AG08395 (cell line): ENCODE results near the gene CPO.
"Not testable (repeated sequence)": the region's sequence is repeated elsewhere in the genome, so short reads cannot be mapped to it uniquely, and the experiment has no call there.

Experiments
- DNase-seq: peaks from one replicate; pipeline ENCODE4 v3.0.0; 2012; ENCODE audit warnings: mixed read lengths, low spot score

CPO gene, protein sequence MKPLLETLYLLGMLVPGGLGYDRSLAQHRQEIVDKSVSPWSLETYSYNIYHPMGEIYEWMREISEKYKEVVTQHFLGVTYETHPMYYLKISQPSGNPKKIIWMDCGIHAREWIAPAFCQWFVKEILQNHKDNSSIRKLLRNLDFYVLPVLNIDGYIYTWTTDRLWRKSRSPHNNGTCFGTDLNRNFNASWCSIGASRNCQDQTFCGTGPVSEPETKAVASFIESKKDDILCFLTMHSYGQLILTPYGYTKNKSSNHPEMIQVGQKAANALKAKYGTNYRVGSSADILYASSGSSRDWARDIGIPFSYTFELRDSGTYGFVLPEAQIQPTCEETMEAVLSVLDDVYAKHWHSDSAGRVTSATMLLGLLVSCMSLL

DNA sequence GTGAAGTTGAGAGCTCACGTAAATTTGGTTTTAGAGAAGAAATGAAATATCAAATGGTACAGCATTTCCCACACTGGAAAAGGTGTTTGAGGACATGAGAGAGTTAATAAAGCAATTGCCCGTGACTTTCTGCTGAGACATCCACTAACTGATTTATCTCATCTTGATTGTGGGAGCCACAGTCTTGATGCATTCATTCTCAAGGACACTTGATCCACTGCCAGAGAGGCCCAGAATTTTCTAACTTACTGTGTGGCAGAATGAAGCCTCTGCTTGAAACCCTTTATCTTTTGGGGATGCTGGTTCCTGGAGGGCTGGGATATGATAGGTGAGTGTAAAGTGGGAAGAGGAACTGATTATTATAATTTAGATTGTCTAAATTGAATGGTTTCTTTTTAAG is at the start of gene CPO:
Gene CPO, plus strand, starts transcription at position 179 of the 400 bp plus-strand sequence. Its CDS starts 82 bp downstream, at position 261.
- DNase-seq, result no peak

DNA sequence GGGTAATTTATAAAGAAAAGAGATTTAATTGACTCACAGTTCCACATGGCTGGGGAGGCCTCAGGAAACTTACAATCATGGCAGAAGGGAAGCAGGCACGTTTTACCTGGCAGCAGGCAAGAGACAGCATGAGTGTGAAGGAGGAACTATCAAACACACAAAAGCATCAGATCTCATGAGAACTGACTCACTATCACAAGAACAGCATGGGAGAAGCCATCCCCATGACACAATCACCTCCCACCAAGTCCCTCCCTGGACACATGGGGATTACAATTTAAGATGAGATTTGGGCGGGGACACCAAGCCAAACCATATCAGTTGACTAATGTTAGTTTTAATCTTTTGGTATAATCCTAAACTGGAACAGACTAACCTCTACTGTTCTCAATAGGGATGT is 49.1 kb upstream of the CPO start:
- no peak for DNase-seq

DNA sequence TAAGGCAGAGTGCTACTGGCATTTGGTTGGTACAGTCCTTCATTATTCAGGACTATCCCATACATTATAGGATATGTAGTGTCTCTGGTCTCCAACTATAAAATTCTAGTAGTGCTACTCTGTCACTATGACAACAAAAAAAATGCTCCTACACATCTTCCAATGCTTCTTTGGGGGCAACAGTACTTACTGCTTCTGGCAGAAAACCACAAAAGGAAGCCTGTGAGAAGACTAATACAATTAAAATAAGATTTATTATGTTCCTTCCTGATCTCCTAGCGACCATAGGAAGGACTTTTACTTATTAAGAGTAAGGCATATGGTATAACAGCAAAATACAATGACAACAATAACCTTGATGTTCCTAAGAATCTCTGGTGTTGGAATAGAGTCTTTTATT is 48.4 kb upstream of the CPO start:
- no peak for DNase-seq

DNA sequence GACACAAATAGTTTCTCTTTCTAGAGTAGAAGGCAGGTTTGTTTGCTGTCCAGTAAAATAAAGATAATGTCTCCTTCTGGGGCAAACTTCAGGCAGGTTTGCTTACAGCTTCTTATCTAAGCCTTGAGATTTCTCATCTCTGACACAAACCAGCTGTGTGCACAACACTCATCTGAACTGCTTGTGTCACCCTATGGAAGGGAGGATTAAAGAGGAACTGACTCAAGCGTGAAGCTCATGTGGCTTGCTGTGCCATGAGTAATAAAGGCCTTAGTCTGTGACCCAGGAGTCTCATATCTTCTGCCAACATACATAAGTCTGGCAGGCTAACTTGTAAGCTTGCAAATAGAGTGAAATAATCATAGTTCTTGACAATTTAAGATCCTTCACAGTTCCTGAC is 24.2 kb upstream of the CPO start:
- peak; percentile 76 for DNase-seq

DNA sequence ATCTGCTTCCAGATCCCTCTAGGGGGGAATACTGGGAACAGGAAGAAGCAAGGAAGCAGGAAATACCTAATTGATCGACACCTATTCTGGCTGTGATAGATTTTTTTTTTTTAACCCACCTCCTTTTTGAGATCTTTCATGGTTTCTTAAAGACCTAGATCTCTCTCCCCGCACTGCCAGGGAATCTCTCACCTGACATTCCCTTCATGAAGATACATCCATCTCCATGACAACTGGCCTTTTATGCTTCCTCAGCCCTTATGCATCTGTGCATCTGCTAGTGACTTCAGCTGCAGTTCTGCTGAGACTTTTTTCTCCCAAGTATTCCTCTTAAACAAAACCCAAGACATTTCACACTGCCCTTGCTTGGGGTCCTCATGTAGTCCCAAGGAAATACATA is 21.1 kb upstream of the CPO start:
- no peak for DNase-seq

DNA sequence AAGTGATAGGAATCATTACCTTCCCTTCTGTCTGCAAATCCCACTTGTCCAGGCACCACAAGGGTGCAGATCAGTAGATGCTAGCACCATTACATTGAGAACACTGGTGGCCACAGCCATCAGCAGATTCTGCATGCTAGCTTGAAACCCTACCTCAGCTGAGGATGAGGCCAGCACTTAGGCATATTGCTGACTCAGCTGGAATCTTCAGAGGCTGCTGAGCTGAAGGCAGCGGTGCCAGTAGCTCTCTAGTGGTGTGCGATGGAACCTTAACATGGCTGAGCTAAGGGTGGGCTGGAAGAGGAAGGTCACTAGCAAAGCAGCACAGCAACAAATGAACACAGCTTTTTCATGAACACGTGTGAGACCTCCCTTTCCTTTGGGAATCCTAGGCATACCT is 19.0 kb upstream of the CPO start:
- no peak for DNase-seq

DNA sequence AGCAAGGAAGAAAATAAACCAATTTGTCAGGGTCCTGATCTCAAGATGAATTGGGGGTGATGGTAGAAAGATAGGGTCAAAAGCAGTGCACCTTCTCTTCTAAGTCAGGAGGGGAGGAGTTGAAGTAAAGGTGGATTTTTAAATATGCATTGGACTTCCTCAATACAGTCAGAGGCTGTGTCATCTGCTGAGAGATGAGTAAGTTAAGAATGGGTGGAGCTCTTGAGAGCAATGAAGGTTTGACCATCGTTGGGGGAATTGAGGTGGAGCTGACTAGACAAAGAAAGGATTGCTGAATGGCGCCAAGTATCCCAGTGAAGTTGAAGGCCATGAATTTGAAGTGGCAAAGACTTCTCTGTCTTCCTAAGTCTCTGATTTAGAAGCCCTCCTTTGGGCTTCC is 18.4 kb upstream of the CPO start:
- no peak for DNase-seq

DNA sequence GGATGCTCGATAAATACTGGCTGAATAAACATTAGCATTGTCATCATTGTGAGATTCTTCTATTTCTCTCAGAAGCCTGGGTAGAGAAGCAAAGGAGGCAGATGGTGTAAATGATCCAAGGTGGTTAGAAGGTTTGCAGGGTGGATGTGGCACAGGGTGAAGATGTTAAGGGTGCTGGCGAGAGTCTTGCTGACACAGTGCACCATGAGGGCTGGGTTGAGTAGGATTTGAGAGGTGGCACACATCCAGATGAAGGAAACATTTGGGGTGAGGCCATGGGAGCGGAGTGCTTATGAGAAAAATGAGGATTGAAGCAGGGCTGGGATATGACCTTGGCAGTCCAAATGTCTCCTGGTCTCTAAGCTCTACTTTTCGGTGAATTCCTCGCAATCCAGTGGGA is 17.8 kb upstream of the CPO start:
- no peak for DNase-seq

DNA sequence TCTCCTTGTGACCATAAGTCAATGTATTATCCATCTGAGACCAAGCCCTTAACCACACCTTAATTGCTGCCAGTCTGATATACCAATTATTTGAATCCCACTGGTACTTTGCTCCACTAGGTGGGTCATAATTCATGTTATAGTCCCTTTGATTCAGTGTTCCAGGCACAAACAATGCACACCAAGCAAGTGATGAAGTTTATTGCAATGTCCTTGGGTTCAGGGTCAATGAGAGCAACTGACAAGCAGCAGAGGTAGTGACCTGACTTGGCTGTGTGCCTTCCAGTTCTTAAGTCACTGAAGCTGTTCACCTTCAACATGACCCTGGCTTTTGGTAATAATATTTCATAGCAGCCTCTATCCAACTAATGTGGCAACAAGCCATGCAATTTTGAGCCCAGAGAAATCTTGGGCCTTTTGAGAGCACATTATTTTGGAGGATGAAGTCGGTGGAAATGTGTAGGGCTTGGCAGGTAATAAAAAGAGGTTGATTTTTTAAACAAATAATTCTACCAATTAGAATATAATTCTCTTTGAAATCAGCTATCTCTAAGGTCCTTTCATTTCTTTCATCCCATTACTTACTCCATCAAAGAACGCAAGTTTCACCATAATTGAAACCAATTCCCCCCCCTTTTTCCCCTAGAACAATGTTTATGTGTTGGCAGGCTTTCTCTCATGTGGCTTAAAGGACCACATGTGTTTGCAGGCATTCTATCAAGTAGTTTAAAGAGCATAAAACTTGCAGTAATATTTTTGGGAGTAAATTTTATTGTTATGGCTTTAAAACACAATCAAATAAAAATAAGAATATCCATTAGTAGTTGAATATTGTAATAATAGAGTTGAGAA is 3.1 kb upstream of the CPO start:
- DNase-seq, result no peak

DNA sequence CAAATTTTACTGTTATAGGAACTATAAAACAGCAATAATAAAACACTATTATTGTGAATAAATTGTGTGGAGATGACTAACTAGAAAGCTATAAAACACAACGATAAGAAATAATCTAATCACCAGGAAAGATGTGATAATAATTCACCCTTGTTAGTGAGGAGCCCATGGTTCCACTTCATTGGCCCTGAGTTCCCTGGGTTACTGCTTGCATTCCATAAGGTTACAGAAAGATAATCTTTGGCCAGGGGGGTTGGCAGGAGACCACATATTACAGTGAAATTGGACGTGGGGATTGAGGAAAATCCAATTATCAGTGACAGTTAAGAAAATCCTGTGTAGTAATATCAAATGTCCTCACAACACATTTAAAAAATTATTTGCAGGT is 2.5 kb upstream of the CPO start:
- no peak for DNase-seq

DNA sequence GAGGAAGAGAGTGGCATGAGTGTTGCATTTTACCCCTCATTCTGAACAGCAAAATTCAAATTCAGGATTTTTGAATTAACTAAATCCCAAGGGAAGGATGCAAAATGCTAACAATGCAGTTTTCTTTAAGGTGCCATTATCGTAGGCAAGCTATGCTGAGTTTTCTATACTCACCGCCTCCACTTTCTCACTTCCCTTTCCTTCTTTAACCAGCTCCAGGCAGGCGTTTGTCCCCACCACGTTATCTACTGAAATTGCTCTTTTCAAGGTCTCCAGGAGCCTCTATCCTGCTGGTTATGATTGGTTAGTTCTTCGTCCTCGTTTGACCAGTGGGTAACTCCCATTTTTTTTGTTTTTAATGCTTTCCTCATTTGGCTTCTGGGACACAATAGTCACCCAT is 1.8 kb upstream of the CPO start:
- no peak for DNase-seq

DNA sequence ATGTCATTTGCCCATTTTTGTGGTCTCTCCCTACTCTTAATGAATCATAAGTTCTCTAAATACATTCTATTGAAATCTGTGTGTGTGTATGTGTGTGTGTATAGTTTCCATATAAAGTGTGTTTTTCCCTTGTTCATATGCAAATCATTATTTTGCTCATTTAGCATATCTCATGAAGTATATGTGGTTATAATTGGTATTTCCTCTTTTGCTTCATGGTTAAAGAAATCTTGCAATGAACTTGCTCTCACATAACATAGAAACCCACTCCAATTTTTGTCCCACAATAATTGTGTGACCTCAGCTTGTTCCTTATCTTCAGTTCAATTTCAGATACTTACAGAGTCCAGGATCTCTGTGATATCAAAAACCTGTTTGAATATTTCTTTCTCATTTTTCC is 1.2 kb downstream of the CPO start:
- no peak for DNase-seq

DNA sequence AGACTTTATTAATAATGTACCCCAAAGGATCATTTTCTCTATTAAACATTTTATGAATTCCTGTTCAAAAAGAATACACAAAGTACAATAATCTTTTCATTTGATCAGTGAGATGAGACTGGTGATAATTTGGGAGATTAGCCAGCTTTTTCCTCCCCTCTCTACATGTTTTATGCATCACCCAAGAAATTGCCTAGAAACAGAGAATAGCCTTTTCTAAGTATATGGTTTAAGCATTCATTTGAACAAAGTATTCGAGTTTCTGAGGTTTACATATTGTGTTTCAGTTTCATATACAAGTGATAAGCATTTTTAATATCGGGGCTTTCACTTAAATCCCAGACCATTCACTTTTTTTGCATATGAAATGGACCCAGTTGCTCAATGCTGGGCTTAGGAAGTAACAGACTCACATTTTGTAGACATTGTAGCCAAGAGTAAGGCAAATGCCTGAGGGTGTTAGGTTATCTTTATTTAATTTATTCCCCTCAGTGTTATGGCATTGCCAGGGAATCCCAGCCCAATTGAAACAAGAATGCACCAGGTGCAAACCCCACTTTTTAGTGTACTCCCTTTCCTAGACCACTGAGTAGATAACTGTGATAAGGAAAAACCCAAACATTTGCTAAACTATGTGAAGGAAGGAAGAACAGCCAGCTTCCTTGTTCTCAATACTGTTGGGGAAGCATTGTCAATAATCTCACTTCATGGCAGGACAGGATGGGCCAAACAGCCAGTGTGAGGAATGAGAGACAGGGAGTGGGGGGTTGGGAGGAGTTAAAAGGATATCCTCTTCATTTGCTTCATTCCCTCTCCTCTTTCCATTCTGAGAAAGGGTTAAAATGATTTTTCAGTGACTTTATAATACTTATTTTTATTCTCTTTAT is 3.5 kb downstream of the CPO start:
- DNase-seq, result no peak

DNA sequence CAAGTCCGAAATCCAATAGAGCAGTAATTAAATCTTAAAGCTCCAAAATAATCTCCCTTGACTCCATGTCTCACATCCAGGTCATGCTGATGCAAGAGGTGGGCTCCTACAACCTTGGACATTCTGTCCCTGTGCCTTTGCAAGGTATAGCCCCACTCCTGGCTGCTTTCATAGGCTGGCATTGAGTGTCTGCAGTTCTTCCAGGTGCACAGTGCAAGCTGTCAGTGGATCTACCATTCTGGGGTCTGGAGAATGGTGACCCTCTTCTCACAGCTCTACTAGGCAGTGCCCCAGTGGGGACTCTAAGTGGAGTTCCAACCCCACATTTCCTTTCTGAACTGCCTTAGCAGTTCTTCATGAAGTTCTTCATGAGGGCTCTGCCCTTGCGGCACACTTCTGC is 14.1 kb downstream of the CPO start:
- DNase-seq, result not testable (repeated sequence)

DNA sequence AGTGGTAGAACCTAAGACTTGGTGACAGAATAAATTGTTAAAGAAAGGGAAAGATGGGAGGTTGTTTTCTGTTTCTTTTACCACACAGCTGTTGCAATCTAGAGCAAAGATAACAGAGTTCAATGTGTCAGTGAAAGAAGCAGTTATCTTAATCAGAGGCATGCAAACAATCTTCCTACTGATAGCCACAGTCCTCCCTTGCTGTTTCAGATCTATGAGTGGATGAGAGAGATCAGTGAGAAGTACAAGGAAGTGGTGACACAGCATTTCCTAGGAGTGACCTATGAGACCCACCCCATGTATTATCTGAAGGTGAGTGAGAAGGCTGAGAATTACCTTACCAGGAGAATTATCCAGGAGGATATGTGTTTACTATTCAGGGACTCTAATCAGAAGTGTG is 15.9 kb downstream of the CPO start:
- no peak for DNase-seq

DNA sequence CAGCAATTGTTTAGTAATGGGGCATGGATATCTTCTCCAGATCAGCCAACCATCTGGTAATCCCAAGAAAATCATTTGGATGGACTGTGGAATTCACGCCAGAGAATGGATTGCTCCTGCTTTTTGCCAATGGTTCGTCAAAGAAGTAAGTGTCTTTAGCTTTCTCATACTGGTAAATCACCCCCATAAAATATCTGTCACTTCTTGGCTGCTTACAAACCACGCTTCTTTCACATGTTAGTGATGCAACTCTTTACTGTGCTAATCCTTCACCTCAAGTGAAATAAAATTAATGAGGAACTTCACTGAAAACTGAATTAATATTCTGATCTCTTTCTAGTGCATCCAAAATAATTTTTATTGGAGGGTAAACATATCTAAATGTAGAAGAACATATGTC is 18.9 kb downstream of the CPO start:
- no peak for DNase-seq

DNA sequence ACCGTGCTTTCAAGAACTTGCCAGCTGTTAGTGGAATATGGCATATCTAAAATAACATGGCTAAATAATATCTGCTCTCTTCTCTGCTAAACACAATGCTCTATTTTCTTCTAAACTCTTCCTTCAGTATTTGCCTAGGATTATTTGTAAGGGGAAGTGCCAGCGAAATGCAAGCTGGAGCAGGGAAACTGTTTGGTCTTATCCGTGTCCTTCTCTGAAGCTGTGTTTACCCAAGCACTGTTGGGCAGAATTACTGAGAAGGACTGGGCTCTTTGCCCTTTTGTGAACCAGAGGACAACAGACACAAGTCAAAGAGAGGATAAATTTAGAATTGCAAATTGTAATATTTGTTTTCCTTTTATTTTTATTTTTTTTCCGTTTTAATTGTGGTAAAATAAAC is 23.6 kb downstream of the CPO start:
- no peak for DNase-seq

DNA sequence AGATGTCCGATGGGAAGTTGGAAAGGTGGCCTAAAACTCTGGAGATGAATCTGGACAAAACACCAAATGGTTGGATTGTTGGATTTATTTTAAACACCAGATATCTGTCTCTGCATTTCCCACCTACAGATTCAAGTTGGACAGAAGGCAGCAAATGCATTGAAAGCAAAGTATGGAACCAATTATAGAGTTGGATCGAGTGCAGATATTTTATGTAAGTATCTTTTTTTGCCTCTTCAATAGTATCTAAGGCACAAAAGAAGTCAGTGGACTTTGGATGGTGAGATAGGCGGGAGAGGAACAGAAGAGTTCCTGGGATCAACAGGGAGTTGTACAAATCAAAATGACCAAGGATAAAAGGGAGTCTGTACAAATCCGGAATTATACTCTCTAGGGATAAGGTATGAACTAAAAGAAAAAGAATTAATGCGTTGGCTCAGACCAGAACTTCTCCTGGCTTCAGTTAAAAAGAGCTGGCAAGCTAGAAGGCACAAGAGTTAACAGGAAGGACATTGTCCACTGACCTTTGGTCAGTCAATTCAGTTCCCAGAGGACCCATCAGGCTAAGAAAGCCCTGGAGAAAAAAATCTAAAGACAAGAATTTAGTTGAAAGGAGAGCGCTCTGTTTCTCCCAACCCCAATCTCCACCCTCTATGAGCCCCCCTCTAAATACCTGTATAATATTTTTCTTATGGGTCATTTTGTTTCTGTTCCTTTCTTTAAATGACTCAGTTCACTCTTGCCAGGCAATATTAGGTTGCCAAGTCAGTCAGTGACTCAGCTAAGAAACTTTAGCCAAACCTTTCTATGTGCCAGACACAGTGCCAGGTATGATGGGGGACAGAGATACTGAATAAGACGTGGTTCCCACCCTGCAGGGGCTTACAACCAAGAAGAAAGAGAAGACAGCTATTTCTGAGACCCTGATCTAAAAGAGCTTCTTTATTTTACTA is 29.1 kb downstream of the CPO start:
- no peak for DNase-seq

DNA sequence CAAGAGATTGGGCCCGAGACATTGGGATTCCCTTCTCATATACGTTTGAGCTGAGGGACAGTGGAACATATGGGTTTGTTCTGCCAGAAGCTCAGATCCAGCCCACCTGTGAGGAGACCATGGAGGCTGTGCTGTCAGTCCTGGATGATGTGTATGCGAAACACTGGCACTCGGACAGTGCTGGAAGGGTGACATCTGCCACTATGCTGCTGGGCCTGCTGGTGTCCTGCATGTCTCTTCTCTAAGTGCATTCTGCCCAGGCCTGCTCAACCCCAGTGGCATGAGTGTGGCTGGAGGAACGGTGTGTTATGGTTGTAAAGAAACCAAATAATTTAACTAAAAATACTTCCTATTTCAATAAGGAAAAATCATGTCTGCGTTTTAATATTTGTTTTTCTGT is 29.9 kb downstream of the CPO start:
- DNase-seq, result no peak

DNA sequence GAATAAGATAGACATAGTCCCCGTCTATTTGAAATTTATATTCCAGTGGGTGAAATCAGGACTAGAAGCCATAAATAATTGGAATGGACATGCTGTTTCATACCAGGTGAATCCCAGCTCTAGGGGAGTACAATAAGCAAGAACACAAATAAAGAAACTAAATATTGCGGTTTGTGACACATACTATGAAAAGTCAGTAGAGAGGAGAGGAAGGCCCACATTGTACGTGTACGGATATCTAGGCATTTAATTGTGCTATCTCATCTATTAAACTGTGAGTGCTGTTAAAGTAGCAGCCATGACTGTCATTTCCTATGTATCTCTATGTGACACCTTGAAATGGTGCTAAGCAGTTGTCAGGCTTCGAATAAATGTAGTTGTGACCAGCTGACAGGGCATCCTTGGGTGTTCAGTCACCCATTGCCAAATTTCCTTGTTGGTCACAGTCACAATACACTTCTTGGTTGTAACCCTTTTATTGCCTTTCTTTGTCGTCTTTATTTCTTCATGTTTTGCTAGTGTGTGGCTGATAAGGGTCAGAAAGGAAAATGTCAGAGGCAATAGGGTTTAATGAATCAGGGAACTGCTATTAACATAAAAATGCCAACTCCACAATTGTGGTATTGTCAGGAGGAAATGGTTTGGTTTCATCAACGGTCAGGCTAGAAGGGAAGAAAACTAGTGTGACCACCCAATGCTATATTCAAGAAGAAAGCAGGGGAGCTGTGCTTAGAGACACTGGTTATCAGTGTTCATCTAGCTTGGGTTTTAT is 31.5 kb downstream of the CPO start:
- no peak for DNase-seq

DNA sequence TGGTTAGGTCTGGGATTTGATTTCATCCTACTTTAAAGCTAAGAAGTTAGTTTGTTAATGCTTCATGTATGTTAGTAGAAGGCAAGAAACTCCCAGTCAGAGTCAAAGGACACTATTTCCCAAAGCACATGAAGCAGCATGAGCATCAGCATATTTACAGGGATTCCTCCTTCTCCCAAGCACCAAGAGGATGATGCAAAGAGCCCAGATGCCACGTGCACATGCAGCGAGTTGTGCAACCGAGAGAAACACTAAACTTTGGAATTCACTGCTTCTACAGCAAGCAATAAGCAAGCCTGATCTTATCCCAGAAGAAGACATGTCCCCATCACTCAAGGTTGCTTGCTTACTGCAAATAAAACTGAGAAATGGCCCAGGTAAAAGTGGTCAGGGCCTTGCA is 32.5 kb downstream of the CPO start:
- DNase-seq, result peak; percentile 57
